ENCODE results near the gene GSTA4. TPM values are rescaled to one million over a fixed set of nuclear protein-coding genes. Genes with fewer than 3 reads are reported as not detected.

GSTA4 gene
- total and polyA plus RNA-seq, 10 donors, result 8.5 to 23.3 (median 15.0) TPM

GRCh38 chr6:52976149-52976548 lies 18.9 kb downstream of the GSTA4 start:
- no peaks in the 10 kb centered on the region for H3K9me3 ChIP-seq
- peaks cover 0 to 8% (median 0%) of the 10 kb centered on the region in 6 donors for H3K4me1 ChIP-seq
- peak overlapping the region in 1 of 8 donors; percentile 2 for H3K27ac ChIP-seq
- no peak for DNase-seq
- no peaks in the 10 kb centered on the region for H3K27me3 ChIP-seq (replicated peaks in 1 of 7)
- no peak overlapping the region for H3K4me3 ChIP-seq
- TF ChIP-seq CTCF (IDR thresholded peaks at IDR 0.05 in 8 of 11, conservative IDR thresholded peaks at IDR 0.05 in 3 of 11), result no peak
- TF ChIP-seq POLR2AphosphoS5 (IDR thresholded peaks at IDR 0.05), result no peak
- no peak for TF ChIP-seq POLR2A (IDR thresholded peaks at IDR 0.05)
- intact Hi-C loops (cut with DNase I; ENCODE audit: low total_unique reads), result no loop called here
- H3K36me3 ChIP-seq, result no peaks in the 10 kb centered on the region
- WGBS, 5 donors, result 72 to 93% (median 80%) methylated on average over 4 of the region's 4 CpGs

GRCh38 chr6:52975580-52975979 lies 19.5 kb downstream of the GSTA4 start:
- intact Hi-C loops (cut with DNase I; ENCODE audit: low total_unique reads), result no loop called here
- H3K27me3 ChIP-seq (replicated peaks in 1 of 7), result no peaks in the 10 kb centered on the region
- TF ChIP-seq CTCF (IDR thresholded peaks at IDR 0.05 in 8 of 11, conservative IDR thresholded peaks at IDR 0.05 in 3 of 11) (no peak), POLR2AphosphoS5 (IDR thresholded peaks at IDR 0.05) (no peak), POLR2A (IDR thresholded peaks at IDR 0.05) (no peak)
- 71 to 87% (median 76%) methylated on average over 2 of the region's 2 CpGs for WGBS, 5 donors
- no peaks in the 10 kb centered on the region for H3K9me3 ChIP-seq
- DNase-seq, result no peak
- H3K4me1 ChIP-seq, result peaks cover 0 to 8% (median 0%) of the 10 kb centered on the region in 6 donors
- no peaks in the 10 kb centered on the region for H3K36me3 ChIP-seq
- H3K27ac ChIP-seq, result no peak overlapping the region
- no peak overlapping the region for H3K4me3 ChIP-seq

GRCh38 chr6:52972989-52973388 lies 22.1 kb downstream of the GSTA4 start:
- Histone ChIP-seq H3K27ac (no peak overlapping the region), H3K4me3 (no peak overlapping the region), H3K36me3 (no peaks in the 10 kb centered on the region), H3K27me3 (replicated peaks in 1 of 7) (no peaks in the 10 kb centered on the region), H3K4me1 (peaks cover 0 to 8% (median 0%) of the 10 kb centered on the region in 6 donors), H3K9me3 (no peaks in the 10 kb centered on the region)
- DNase-seq, result no peak
- TF ChIP-seq POLR2A (IDR thresholded peaks at IDR 0.05), result no peak
- no peak for TF ChIP-seq POLR2AphosphoS5 (IDR thresholded peaks at IDR 0.05)
- no peak for TF ChIP-seq CTCF (IDR thresholded peaks at IDR 0.05 in 8 of 11, conservative IDR thresholded peaks at IDR 0.05 in 3 of 11)
- intact Hi-C loops (cut with DNase I; ENCODE audit: low total_unique reads), result no loop called here

- no peaks in the 10 kb centered on the region for H3K36me3 ChIP-seq
- DNase-seq, result no peak
- no peaks in the 10 kb centered on the region for H3K4me1 ChIP-seq
- intact Hi-C loops (cut with DNase I; ENCODE audit: low total_unique reads), result no loop called here
- no peaks in the 10 kb centered on the region for H3K27me3 ChIP-seq (replicated peaks in 1 of 7)
- H3K4me3 ChIP-seq, result no peak overlapping the region
- WGBS, 5 donors, result 92 to 98% (median 95%) methylated on average over 2 of the region's 2 CpGs
- no peak overlapping the region for H3K27ac ChIP-seq
- no peak for TF ChIP-seq POLR2A (IDR thresholded peaks at IDR 0.05)
- no peak for TF ChIP-seq CTCF (IDR thresholded peaks at IDR 0.05 in 8 of 11, conservative IDR thresholded peaks at IDR 0.05 in 3 of 11)
- TF ChIP-seq POLR2AphosphoS5 (IDR thresholded peaks at IDR 0.05), result no peak
- no peaks in the 10 kb centered on the region for H3K9me3 ChIP-seq
Measured at GRCh38 chr6:52969359-52969758, 25.7 kb downstream of the GSTA4 start.

Measured in spleen (tissue), 11 donors.